Measurements from ENCODE around the gene ARHGEF1.
"Not testable (repeated sequence)": the region's sequence is repeated elsewhere in the genome, so short reads cannot be mapped to it uniquely, and the experiment has no call there.

Gene ARHGEF1

DNA sequence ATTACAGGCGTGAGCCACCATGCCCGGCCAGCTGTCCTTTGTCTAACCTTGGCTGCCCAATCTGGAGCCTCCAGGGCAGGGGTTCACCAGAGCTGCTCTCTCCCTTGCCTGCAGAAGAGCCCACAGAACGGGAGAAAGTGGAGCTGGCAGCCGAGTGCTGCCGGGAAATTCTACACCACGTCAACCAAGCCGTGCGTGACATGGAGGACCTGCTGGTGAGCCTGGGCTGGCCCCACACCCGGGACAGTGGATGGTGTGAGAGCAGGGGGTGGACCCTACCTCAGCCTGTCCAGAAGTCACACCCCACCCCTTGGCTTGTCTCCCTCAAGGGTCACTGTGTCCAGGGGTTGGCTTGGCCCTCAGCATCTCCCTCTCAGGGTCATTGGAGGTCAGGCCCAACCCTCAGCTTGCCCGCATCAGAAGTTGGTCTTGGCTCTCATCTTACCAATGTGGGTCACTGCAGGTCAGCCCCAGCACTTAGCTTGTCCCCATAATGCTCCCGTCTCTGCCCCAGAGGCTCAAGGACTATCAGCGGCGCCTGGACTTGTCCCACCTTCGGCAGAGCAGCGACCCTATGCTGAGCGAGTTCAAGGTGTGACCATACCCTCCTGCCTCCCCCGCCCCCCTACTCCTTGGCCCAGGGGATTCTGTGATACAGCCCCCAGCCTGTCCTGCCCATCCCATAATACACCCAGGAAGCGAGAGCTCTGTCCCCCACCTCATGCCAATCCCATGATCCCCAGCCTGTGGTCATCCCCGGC, 20.4 kb downstream of the ARHGEF1 start:
- DNase-seq (ENCODE audit: extremely low read depth in 1 of 2, low read depth in 1 of 2), result no peak

DNA sequence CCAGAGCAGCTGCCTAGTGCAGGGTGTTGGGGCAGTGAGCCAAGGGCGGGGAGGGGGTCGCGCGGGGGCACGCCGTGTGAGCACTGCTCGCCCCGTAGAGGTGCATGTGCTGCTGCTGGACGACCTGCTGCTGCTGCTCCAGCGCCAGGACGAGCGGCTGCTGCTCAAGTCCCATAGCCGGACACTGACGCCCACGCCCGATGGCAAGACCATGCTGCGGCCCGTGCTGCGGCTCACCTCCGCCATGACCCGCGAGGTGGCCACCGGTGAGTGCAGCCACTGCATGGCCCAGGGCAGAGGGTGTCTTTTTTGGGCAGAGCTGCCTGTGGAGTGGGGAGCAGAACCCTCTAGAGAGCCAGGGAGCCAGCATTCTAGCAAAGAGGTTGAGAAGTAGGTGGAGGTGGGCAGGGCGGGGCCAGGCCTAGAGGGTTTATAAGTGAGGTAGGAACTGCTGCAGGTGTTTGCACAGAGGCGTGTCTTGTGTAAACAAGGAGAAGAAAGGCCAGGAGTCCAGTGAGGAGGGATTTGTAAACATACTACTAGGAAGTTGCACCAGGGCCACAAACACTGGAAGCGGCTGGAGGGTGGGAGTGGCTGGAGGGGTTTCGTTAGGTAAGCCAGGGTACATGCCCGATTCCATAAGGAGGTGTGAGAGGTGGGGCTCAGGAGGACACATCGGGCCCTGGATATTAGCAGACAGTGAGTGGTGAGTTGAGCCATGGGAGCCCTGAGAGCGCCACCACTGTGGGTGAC, 21.3 kb downstream of the ARHGEF1 start:
- no peak for DNase-seq (ENCODE audit: extremely low read depth in 1 of 2, low read depth in 1 of 2)

DNA sequence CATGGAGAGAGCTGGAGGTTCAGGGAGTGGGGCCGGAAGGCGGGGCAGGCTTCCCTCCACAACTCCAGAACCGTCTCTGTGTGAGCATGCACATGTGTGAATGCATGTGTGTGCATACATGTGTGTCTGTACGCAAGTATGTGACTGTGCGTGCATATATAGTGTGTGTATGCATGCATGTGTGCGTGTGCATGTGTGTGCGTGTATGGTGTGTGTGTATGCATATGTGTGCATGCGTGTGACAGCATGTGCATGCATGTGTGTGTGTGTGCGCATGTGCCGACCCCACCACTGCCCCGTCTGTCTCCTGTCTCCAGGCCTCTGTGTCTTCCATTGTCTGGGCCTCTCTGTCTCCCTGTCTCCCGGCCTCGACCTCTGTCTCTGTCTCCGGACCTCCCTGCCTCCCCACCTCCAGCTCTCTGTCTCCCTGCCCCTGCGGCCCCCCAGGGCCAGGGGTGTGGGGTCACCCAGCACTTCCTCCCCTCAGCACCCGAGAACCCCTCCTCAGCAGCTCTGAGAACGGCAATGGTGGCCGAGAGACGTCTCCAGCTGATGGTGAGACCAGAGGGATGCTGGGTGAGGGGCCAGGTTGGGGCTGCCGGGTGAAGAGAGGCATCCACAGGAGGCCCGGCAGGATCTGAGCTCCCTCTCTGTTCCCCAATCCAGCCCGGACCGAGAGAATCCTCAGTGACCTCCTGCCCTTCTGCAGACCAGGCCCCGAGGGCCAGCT, 22.5 kb downstream of the ARHGEF1 start:
- no peak for DNase-seq (ENCODE audit: extremely low read depth in 1 of 2, low read depth in 1 of 2)

DNA sequence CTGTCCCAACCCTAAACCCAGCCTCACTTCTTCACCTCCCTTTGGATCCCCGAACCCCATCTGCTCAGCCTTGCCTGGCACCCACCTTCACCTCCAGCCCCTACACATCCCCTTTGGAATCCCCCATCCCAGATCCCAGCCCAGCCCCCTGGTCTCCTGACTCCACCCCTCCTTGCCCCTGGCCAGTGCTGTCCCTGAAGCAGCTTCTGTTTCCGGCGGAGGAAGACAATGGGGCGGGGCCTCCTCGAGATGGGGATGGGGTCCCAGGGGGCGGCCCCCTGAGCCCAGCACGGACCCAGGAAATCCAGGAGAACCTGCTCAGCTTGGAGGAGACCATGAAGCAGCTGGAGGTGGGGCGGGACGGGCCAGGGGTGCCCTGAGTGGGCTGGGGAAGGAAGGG, 23.3 kb downstream of the ARHGEF1 start:
- DNase-seq (ENCODE audit: extremely low read depth in 1 of 2, low read depth in 1 of 2), result no peak

DNA sequence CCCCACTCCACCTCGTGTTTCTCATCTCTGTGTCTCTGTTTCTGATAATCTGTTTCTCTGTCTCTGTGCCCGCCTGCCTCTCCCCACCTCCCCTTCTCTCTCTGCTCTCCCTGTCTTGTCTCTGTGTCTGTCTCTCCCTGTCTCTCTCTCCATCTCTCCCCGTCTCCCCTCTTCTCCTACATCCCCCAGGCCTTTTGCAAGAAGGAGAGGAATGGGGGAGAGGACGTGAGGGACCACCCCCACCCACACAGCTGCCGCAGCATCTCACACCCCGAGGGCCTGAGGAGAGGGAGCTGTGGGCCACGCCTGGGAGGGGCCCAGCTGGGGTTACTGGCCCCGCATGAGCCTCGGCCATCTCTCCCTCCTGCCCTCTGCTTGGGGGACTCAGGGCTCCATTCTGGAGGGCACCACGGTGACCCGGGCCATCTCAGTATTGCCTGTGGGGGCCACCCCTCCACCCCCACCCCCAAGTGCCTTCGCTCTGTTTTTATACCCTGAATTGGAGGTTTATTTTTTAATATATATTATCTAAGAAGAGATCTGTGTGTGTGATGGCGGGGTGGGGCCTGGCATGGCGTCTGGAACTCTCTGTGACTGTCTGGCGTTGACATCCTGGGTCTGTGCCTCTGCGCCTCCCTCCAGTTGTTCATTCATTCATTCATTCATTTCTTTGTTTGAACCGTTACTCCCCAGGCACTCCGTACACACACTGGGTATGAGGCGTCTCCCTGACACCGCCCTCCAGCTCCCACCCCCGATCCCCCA, 24.1 kb downstream of the ARHGEF1 start:
- no peak for DNase-seq (ENCODE audit: extremely low read depth in 1 of 2, low read depth in 1 of 2)

DNA sequence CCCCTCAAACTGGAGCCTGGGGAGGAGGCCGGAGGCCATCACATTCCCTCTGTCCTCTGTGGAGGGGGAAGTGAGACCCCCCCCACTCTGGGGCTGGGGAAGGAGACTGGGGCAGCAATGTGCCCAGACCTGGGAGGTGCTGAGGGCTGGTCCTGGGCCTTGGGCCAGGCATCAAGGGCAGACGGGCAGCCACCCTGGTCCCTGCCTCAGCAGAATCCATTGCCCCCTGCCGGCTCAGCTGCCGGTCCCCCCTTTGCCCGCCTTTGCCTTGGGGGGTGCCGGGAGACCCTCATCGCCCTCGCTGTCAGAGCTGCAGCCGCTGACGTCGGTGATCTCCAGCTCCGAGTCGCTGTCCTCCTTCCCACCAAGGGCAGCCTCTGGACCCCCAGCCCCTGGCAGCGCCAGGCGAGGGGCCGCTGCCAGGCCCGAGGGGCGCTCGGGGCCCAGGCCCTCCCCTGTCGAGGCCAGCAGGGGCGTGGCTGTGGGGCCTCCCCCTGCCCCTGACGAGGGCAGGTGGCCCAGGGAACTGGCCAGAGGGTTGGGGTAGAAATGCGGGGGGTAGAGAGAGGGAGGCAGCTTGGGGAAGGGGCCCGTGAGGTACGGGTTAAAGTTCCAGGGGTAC, 25.1 kb downstream of the ARHGEF1 start:
- DNase-seq (ENCODE audit: extremely low read depth in 1 of 2, low read depth in 1 of 2), result no peak

DNA sequence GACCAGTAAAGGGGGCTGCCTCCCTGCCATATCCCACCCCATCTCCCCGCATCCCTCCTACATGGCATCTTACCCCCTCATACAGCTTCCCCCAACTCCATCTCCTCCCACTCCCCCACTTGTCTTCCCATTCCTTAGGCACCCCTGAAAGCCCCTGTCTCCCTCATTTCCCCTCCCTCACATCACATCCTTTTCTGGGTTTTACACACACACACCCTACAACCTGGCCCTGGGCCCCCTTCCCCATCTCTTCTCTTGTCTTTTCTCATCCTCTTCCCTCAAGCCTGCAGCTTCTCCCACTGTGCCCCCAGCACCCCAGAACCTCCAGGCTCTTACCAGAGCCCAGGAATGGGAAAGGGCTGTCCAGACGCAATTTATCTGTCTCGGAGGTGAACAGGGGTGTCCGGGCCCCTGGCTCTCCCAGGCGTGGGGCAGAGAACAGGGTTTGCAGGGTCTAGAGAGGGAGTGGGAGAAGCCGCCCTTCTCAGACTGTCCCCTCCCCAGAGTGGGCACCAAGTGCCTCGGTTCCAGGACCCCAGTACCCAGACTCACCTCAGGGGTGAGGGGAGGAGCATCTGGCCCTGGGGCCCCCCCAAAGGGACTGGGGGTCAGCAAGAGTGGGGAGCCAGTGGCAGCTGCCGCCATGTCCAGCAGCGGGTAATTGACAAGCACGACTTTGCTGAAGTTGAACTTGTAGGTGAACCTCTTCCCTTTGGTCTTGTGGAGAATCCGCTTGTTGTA, 25.9 kb downstream of the ARHGEF1 start:
- DNase-seq (ENCODE audit: extremely low read depth in 1 of 2, low read depth in 1 of 2), result no peak

DNA sequence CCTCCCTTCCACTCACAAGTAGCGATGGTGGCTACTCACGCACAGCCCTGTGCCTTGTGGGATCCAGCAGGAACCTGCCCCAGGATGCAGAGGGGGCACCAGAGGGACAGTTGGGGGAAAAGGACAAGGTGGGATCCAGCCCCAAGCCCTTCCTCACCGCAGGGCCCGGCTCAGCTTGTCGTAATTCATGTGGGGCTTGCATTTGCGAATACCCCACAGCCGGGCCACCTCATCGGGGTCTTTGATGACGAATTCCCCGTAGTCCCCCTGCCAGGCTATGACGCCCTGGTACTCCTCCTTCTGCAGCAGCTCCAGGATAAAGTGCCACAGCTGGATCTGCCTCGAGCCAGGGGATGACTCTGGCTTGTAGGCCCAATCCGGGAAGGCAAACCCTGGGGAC, 26.7 kb downstream of the ARHGEF1 start:
- no peak for DNase-seq (ENCODE audit: extremely low read depth in 1 of 2, low read depth in 1 of 2)

DNA sequence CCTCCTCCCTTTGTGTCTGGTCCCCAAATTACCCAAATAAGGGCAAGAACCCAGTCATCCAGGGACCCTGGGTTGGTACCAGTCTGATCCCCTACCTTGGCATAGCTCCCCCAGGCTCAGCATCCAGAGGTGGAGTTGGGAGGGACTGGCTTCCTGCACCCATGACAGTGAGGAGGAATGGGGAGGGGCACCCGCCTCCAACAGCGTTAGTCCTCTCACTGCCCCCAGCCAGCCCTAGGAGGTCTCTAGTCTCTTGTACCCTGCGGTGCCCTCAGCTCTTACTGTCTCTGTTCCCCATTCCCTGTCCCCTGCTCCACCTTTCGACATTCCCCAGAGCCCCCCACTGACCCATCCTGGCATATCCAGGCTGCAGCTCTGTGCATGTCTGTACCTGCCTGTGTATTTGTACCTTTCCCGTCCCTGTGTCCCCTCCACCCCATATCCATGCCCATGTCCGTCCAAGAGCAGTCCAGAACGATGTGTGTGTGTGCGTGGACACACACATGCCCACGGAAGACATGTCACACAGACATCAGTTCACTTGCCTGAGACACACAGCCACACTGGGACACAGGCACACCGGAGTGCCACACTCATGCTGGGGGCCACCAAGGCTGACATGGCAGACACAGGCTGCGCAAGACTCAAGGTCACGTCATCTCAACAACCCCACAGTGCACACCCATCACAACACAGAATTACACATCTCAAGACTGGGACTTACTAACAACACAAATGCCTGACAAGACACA, 27.4 kb downstream of the ARHGEF1 start:
- no peak for DNase-seq (ENCODE audit: extremely low read depth in 1 of 2, low read depth in 1 of 2)

DNA sequence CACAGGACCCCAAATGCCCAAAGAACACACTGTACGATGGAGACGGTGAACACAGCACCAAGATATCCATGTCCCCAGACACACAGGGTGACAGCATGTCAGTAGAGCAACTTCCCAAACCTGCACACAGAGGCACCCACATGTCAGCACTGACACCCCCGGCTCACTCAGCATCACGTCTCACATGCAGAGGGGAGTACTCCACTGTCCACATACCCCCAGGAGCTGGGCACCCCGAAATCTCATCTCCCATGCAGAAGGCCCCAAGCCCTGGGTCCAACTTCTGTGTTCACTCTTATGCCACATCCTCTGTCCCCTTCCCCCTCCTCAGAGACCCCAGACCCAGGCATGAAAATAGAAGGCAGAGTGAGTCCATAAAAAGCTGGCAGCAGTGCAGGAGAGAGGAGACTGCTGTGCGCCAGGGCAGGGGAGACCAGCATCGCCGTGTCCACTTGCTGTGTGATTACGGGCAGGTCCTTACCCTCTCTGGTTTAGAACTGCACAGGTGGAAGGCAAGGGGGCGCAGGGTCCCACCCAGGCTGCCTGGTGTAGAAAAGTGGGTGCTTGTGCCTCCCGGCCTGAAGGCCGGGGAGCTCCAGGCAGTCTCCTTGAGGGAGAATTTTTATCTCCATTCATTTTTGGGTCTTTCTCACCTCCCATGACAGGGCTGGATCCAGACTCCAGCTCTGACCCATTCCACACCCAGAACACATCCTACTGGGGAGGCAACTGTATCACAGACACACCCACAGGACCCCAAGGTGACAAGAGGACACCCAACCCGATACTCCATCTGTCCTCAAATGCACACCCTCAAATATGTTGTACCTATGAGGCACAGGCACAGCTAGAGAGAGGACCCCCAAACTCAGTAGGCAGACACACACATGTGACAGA, 28.3 kb downstream of the ARHGEF1 start:
- no peak for DNase-seq (ENCODE audit: extremely low read depth in 1 of 2, low read depth in 1 of 2)

DNA sequence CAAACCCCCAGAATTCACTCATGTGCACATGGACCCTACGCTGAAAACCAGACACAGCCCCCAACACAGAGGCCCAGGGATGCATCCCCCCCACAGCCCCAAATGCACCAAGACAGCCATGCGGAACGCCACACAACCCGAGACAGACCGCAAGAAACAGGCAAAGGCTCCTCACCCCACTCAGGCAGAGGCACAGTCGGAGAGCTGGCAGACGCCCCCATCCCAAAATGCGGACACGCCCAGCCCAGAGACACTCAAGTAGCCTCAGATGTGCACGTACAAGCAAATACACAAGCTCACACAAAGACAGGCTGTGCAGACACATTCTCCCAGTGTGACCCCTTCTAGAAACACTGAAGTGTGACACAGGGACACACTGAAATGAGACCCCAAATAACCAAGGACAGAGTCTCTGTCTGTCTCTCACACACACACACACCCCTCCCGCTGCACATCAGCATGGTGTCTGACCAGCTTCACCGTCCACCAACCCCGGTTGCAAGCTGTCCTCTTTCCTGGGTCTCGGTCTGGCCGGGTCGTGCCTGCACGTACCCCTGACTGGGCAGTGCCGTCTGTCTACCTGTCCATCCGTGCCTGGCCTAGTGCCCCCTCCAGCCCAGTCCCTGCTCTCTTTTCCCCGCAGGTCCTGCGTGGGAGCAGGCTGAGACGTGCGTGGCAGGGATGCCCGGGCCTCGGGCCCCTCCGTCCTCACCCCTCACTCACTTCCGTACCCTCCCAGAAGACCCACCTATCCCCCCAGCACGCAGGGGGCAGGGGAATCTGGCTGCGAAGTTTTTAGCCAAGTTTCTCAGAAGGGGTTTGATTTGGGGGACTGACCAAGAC, 29.1 kb downstream of the ARHGEF1 start:
- no peak for DNase-seq (ENCODE audit: extremely low read depth in 1 of 2, low read depth in 1 of 2)

DNA sequence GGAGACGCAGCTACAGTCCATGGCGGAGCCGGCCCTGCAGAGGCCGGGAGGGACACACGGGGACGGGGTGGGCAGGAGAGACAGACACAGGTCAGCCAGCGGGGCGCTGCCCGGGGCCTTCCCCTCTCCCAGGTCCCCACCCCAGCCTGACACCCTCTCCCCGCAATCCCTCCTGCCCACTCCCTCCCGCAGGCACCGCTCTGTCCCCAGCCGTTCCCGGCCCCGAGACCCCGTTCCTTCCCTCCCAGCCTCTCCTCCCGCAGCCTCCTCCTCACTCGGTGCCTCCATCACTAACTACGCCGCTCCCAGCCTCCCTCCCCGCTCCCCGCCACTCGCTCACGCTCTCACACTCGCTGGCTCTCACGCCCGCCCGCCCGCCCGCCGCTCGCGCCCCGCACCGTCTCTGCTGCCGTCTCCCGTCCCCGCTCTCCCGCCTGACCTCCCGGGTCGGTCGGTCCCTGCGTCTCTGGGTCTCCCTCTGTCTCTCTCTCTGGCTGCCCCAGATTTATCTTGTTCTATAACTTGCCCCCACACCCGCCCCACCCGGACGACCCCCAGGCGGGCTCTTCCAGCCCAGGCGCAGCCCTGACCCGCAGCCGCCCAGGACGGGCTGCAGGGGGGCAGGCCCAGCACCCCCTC, 30.0 kb downstream of the ARHGEF1 start:
- DNase-seq (ENCODE audit: extremely low read depth in 1 of 2, low read depth in 1 of 2), result no peak

DNA sequence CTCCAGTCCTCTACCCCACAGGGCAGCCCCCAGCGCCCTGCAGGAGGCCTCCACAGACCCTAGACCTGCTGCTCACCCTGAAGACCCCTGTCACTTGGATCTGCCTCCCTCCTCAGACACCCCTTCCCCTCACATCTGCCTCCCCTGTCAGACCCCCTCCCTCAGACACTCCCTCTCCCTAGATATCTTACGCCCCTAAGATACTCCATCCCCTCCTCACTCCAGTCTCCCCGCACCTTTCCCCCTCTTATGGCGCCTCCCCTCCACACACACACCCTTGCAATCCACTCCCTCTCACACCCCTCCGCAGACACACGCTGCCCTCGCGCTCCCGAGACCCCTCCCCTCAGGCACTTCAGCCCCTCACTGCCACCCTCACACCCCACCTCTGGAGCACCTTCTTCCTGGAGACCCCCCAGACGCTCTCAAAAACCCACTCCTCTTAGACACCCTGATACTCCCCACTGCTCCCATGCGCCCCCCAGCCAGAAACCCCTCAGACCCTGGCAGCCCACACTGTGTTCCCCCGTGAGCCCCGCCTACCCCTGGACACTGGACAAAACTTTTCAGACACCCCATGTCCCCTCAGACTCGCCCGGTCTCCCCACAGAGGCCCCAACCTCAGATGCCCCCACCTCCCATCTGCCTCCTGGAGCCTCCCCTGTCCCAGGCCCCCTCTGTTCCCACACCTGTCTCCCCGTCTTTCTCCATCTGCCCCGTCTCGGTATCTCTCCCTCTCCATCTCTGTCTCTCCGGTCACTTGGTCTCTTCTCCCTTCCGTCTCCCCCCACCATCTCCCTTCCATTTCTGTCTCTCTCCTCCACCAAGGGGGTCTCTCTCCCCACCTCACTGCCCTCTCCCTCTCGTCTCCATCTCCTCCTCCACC, 30.8 kb downstream of the ARHGEF1 start:
- no peak for DNase-seq (ENCODE audit: extremely low read depth in 1 of 2, low read depth in 1 of 2)

DNA sequence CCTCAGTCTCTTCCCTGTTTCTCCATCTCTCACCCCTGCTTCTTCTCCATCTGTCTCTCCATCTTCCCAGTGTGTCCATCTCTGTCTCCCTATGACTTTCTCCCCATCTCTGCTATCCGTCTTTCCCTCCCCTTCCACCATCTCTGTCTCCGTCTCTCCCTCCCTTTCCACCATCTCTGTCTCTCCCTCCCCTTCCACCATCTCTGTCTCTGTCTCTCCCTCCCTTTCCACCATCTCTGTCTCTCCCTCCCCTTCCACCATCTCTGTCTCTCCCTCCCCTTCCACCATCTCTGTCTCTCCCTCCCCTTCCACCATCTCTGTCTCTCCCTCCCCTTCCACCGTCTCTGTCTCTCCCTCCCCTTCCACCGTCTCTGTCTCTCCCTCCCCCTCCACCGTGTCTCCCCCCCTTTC, 31.4 kb downstream of the ARHGEF1 start:
- DNase-seq (ENCODE audit: extremely low read depth in 1 of 2, low read depth in 1 of 2), result not testable (repeated sequence)

DNA sequence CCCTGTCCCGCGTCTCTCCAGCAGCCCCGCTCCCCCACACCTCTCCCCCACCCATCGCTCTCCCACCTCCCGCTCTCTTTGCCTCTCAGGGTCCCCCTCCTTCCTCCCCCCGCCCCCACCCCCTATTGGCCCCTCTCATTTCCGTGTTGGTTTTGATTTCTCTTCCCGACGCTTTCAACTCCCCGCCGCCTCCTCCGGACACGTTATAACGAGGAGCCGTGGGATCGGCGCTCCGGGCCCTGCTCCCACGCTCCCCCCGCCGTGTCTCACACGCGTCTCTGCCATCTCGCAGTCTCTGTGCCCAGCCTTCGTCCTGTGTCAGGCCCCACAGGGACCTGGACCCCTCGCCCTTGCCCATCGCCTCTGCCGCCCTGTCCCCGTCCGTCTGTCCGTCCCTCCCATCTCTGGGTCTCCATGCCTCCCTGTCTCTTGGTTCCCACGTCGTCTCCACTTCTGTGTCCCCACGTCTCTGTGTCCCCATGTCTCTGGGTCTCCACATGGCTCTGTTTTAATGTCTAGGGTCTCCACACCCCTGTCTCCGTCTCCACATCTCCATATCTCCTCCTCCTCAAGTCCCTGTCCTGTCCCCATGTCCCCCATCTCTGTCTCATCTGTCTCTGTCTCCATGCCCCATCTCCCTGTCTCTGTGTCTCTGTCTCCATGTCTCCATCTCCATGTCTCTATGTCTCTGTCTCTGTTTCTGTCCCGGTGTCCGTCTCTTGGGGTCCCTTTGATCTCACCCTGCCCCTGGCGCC, 32.2 kb downstream of the ARHGEF1 start:
- no peak for DNase-seq (ENCODE audit: extremely low read depth in 1 of 2, low read depth in 1 of 2)

All from activated CD8-positive, alpha-beta memory T cell treated with anti-CD3 and anti-CD28 coated beads for 1 hour (primary cell).